GM23248 (cell line): ENCODE measurements around the gene APLF. TPM values are rescaled to one million over a fixed set of nuclear protein-coding genes. Genes with fewer than 3 reads are reported as not detected.

Experiments
- DNase-seq: peaks from one replicate; pipeline ENCODE4 v3.0.0-alpha.2; 2015
- H2AFZ ChIP-seq: fragments of 200-600 bp; sonication (generic); 2 replicates; pipeline ENCODE4 v1.6.1; 2016; ENCODE audit warnings: antibody characterized with exemption
- H3F3A ChIP-seq: fragments of 200-600 bp; sonication (generic); 2 replicates; pipeline ENCODE4 v1.6.1; 2016; ENCODE audit warnings: mild to moderate bottlenecking, antibody characterized with exemption, mixed run types; ENCODE audit not compliant: insufficient read depth
- H3K27ac ChIP-seq: fragments of 200-600 bp; sonication (generic); 2 replicates; pipeline ENCODE4 v1.5.1; 2016; ENCODE audit warnings: mild to moderate bottlenecking
- H3K27me3 ChIP-seq: fragments of 200-600 bp; sonication (generic); replicated peaks from 2 replicates; pipeline ENCODE4 v1.6.1; 2016; ENCODE audit warnings: mild to moderate bottlenecking; ENCODE audit not compliant: insufficient read depth
- H3K36me3 ChIP-seq: fragments of 200-600 bp; sonication (generic); 2 replicates; pipeline ENCODE4 v1.6.1; 2016; ENCODE audit warnings: low read depth, mild to moderate bottlenecking
- H3K4me1 ChIP-seq: fragments of 200-600 bp; sonication (generic); 2 replicates; pipeline ENCODE4 v1.6.1; 2016; ENCODE audit warnings: mild to moderate bottlenecking; ENCODE audit not compliant: insufficient read depth
- H3K4me2 ChIP-seq: fragments of 200-600 bp; sonication (generic); one replicate; pipeline ENCODE4 v1.6.1; 2016; ENCODE audit warnings: mild to moderate bottlenecking; ENCODE audit not compliant: unreplicated experiment
- H3K4me3 ChIP-seq: fragments of 200-600 bp; sonication (generic); 2 replicates; pipeline ENCODE4 v1.5.1; 2016; ENCODE audit warnings: mild to moderate bottlenecking
- H3K79me2 ChIP-seq: fragments of 200-600 bp; sonication (generic); 2 replicates; pipeline ENCODE4 v1.6.1; 2016; ENCODE audit warnings: mild to moderate bottlenecking; ENCODE audit not compliant: insufficient read depth
- H3K9ac ChIP-seq: fragments of 200-600 bp; sonication (generic); 2 replicates; pipeline ENCODE4 v1.6.1; 2016; ENCODE audit warnings: mild to moderate bottlenecking
- H3K9me2 ChIP-seq: fragments of 200-600 bp; sonication (generic); 2 replicates; pipeline ENCODE4 v1.6.1; 2016; ENCODE audit warnings: mixed run types, mild to moderate bottlenecking, moderate library complexity; ENCODE audit not compliant: insufficient read depth
- H3K9me3 ChIP-seq: fragments of 200-600 bp; sonication (generic); one replicate; pipeline ENCODE4 v1.6.1; 2017; ENCODE audit warnings: low read depth
- H4K20me1 ChIP-seq: fragments of 200-600 bp; sonication (generic); 2 replicates; pipeline ENCODE4 v1.6.0; 2016; ENCODE audit not compliant: insufficient read depth
- EZH2 ChIP-seq: fragments of 200-600 bp; sonication (generic); IDR thresholded peaks from 2 replicates; pipeline ENCODE4 v1.6.1; 2018; ENCODE audit warnings: antibody characterized with exemption, mild to moderate bottlenecking; ENCODE audit not compliant: insufficient read depth, poor library complexity, severe bottlenecking
- EZH2phosphoT487 ChIP-seq: fragments of 200-600 bp; sonication (generic); IDR thresholded peaks from 2 replicates; pipeline ENCODE4 v1.6.1; 2018; ENCODE audit warnings: antibody characterized with exemption, moderate library complexity, mild to moderate bottlenecking, low read depth; ENCODE audit not compliant: insufficient read depth
- WGBS, 2 experiments: methylation state at CpG; one replicate each; pipeline ENCODE4 v1.1.6; 2015 to 2017; ENCODE audit warnings: low lambda C conversion rate in 2 of 2, low coverage in 1 of 2; ENCODE audit errors: missing lambda C conversion rate in 2 of 2; 5-methylcytosine and 5-hydroxymethylcytosine counted together
- in situ Hi-C: fragments of 300-500 bp; cut with MboI; formaldehyde crosslinking; loops from 2 replicates; pipeline ENCODE4 v1.15.0; 2020
- polyA plus RNA-seq: library from polyadenylated mRNA; unstranded; fragments of >200 nt; fragmentation: Nextera tagmentation; extraction: Ambion mirVana; gene quantifications from 2 replicates; pipeline ENCODE4 v1.2.1, GENCODE V29; 2016
- total RNA-seq: library from RNA; depleted of rRNA; stranded (reverse); fragments of >200 nt; shearing (Covaris generic); gene quantifications from 2 replicates; pipeline ENCODE4 v1.2.3, GENCODE V29; 2014

Gene APLF
- total and polyA plus RNA-seq, 2 experiments from 2014 or later = 3.6 to 4.0 TPM

DNA sequence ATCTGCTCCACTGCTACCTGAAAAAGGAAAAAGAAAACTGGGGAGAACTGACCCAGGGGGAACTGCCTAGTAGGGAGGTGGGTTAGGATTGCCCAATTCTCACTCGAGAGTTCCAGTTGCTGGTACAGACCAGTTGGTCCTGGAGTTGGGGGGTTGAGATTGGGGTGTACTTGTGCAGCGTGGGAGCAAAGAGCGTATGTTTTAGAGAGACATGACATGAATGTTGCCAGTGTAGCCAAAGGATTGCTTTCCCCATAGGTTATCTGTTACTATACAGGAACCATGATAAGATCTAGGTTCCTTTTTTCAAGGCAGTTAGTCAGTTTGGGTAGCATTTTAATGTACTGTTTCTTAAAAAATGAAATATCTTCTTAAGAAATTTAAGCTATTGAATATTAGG is 68.6 kb downstream of the APLF start:
- DNase-seq = no peak
- H3K9me3 ChIP-seq = no peaks in the 10 kb centered on the region
- H3K4me1 ChIP-seq = peaks cover 14% of the 10 kb centered on the region
- no peak overlapping the region for H2AFZ ChIP-seq
- no peaks in the 10 kb centered on the region for H4K20me1 ChIP-seq
- H3K79me2 ChIP-seq = no peaks in the 10 kb centered on the region
- no peak overlapping the region for H3K9ac ChIP-seq
- 0 out of 2 replicates have a peak, but pooled peaks cover 6% of the 10 kb centered on the region for H3F3A ChIP-seq
- H3K4me3 ChIP-seq = no peak overlapping the region
- TF ChIP-seq EZH2 = no peak
- no peak for TF ChIP-seq EZH2phosphoT487
- in situ Hi-C loops = no loop called here
- no peaks in the 10 kb centered on the region; the same call in 1 of the 2 replicates for H3K9me2 ChIP-seq
- no peaks in the 10 kb centered on the region for H3K27me3 ChIP-seq
- 92 to 94% methylated on average over 3 of the region's 3 CpGs for WGBS, 2 experiments
- no peak overlapping the region for H3K4me2 ChIP-seq
- H3K36me3 ChIP-seq = no peaks in the 10 kb centered on the region
- no peak overlapping the region for H3K27ac ChIP-seq

DNA sequence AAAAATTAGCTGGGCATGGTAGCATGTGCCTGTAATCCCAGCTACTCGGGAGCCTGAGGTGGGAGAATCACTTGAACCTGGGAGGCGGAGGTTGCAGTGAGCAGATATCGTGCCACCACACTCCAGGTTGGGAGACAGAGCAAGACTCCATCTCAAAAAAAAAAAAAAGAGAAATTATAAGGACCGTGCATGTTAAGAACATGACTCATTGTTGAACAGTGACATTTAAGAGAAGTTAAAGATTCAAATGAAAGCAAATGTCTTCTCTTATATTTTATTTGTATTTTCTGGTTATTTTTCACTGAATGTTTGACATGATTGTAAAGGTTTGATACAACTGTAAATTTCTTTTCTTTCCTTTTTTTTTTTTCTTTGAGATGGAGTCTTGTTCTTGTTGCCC is 69.6 kb downstream of the APLF start:
- H3K27ac ChIP-seq = no peak overlapping the region
- H3K4me1 ChIP-seq = peaks cover 14% of the 10 kb centered on the region
- H3F3A ChIP-seq = 0 out of 2 replicates have a peak, but pooled peaks cover 6% of the 10 kb centered on the region
- no peaks in the 10 kb centered on the region for H4K20me1 ChIP-seq
- no peaks in the 10 kb centered on the region for H3K27me3 ChIP-seq
- no peaks in the 10 kb centered on the region; the same call in 1 of the 2 replicates for H3K9me2 ChIP-seq
- no peaks in the 10 kb centered on the region for H3K36me3 ChIP-seq
- H2AFZ ChIP-seq = no peak overlapping the region
- H3K4me3 ChIP-seq = no peak overlapping the region
- no peak overlapping the region for H3K4me2 ChIP-seq
- H3K9me3 ChIP-seq = no peaks in the 10 kb centered on the region
- peak; percentile 10 for DNase-seq
- no peak for TF ChIP-seq EZH2phosphoT487
- no peak overlapping the region for H3K9ac ChIP-seq
- H3K79me2 ChIP-seq = no peaks in the 10 kb centered on the region
- in situ Hi-C loops = no loop called here
- 85% methylated on average over 4 of the region's 4 CpGs for WGBS, 2 experiments

DNA sequence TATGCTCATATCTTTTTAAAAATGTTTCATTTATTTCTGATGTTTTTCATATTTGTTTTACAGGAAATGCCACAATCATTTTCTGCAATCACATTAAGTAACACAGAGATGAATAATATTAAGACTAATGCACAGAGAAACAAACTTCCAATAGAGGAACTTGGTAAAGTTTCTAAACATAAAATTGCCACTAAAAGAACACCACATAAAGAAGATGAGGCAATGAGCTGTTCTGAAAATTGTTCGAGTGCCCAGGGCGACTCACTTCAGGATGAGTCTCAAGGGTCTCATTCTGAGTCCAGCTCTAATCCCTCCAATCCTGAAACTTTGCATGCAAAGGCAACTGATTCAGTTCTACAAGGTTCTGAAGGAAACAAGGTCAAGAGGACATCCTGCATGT is 70.4 kb downstream of the APLF start:
- no peak overlapping the region for H2AFZ ChIP-seq
- 0 out of 2 replicates have a peak, but pooled peaks cover 6% of the 10 kb centered on the region for H3F3A ChIP-seq
- H3K4me2 ChIP-seq = no peak overlapping the region
- H3K9me2 ChIP-seq = no peaks in the 10 kb centered on the region; the same call in 1 of the 2 replicates
- no peak overlapping the region for H3K4me3 ChIP-seq
- no peaks in the 10 kb centered on the region for H4K20me1 ChIP-seq
- H3K9ac ChIP-seq = no peak overlapping the region
- DNase-seq = peak; percentile 65
- no peaks in the 10 kb centered on the region for H3K9me3 ChIP-seq
- no peaks in the 10 kb centered on the region for H3K36me3 ChIP-seq
- in situ Hi-C loops = no loop called here
- no peak overlapping the region for H3K27ac ChIP-seq
- H3K27me3 ChIP-seq = no peaks in the 10 kb centered on the region
- peaks cover 14% of the 10 kb centered on the region for H3K4me1 ChIP-seq
- 49% methylated on average over 2 of the region's 2 CpGs for WGBS, 2 experiments
- no peak for TF ChIP-seq EZH2phosphoT487
- no peak for TF ChIP-seq EZH2
- H3K79me2 ChIP-seq = no peaks in the 10 kb centered on the region

DNA sequence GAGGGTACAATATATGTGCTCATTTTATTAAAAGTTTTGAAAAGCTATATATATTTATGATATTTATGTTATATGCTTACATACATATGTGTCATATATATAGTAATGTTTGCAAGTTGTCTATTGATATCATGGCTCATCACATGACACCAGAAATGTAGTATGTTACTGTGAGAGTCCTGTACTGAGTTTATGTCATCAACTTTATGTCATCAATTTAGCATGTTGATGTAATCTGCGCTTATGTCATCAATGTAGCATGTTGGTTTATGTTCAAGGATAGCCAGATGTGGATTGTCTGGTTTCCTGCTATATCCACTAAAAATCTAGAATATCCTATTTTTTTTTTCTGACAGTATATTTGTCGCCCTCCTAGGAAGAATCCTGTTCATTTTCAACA is 77.4 kb downstream of the APLF start:
- Histone ChIP-seq H4K20me1 (no peaks in the 10 kb centered on the region), H3K9me2 (no peaks in the 10 kb centered on the region; the same call in 1 of the 2 replicates), H3K4me3 (no peak overlapping the region), H2AFZ (no peak overlapping the region), H3F3A (no peaks in the 10 kb centered on the region), H3K27me3 (no peaks in the 10 kb centered on the region), H3K4me1 (peaks cover 8% of the 10 kb centered on the region; the same call in 1 of the 2 replicates), H3K36me3 (no peaks in the 10 kb centered on the region; the same call in 1 of the 2 replicates), H3K79me2 (no peaks in the 10 kb centered on the region), H3K9me3 (no peaks in the 10 kb centered on the region), H3K27ac (no peak overlapping the region), H3K4me2 (no peak overlapping the region), H3K9ac (no peak overlapping the region)
- in situ Hi-C loops = no loop called here
- TF ChIP-seq EZH2 = no peak
- no peak for TF ChIP-seq EZH2phosphoT487
- DNase-seq = no peak
- 88 to 89% methylated on average over 2 of the region's 2 CpGs for WGBS, 2 experiments

DNA sequence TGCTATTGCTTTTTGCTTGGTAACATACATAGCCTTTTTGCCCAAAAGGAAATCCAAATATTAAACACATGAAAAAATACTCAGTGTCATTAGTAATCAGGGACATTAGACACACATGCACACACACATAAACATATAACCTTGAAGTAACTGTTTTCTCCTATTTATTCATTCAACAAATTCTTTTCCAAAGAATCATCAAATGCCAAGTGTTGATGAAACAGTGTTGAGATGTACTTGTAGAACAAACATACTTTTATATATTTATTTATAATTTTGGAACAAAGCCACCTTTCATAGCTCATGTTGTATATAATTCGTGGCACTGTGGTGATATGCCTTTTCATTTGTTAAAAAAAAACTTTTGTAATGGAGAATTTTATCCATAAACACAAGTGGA is 81.0 kb downstream of the APLF start:
- no peaks in the 10 kb centered on the region for H3K9me3 ChIP-seq
- TF ChIP-seq EZH2 (no peak), EZH2phosphoT487 (no peak)
- no peak overlapping the region for H2AFZ ChIP-seq
- H3K4me2 ChIP-seq = no peak overlapping the region
- H3F3A ChIP-seq = no peaks in the 10 kb centered on the region
- no peaks in the 10 kb centered on the region; the same call in 1 of the 2 replicates for H3K9me2 ChIP-seq
- H3K4me1 ChIP-seq = peaks cover 8% of the 10 kb centered on the region; the same call in 1 of the 2 replicates
- no peaks in the 10 kb centered on the region for H3K79me2 ChIP-seq
- H3K36me3 ChIP-seq = no peaks in the 10 kb centered on the region; the same call in 1 of the 2 replicates
- H4K20me1 ChIP-seq = no peaks in the 10 kb centered on the region
- no peak overlapping the region for H3K9ac ChIP-seq
- H3K27me3 ChIP-seq = no peaks in the 10 kb centered on the region
- 85 to 86% methylated on average over 1 of the region's 1 CpG for WGBS, 2 experiments
- no peak overlapping the region for H3K4me3 ChIP-seq
- H3K27ac ChIP-seq = no peak overlapping the region
- peak; percentile 4 for DNase-seq
- in situ Hi-C loops = no loop called here
